IPS-15b (cell line): ENCODE measurements around the gene PCIF1.
"Not testable (repeated sequence)": the region's sequence is repeated elsewhere in the genome, so short reads cannot be mapped to it uniquely, and the experiment has no call there.

ENCODE experiments used
- H3K27me3 ChIP-seq: one replicate; pipeline ENCODE4 v1.6.1; 2013; ENCODE audit warnings: low read length; ENCODE audit not compliant: control insufficient read depth, insufficient read depth
- H3K36me3 ChIP-seq: one replicate; pipeline ENCODE4 v1.6.1; 2013; ENCODE audit warnings: low read length; ENCODE audit not compliant: control insufficient read depth, insufficient read depth
- H3K4me1 ChIP-seq: one replicate; pipeline ENCODE4 v1.6.1; 2013; ENCODE audit warnings: mild to moderate bottlenecking, low read length; ENCODE audit not compliant: control insufficient read depth, insufficient read depth
- H3K4me3 ChIP-seq: one replicate; pipeline ENCODE4 v1.5.1; 2013; ENCODE audit warnings: low read depth, low read length
- H3K9ac ChIP-seq: one replicate; pipeline ENCODE4 v1.6.1; 2013; ENCODE audit warnings: low read depth, mild to moderate bottlenecking, low read length
- H3K9me3 ChIP-seq: one replicate; pipeline ENCODE4 v1.6.1; 2013; ENCODE audit warnings: mild to moderate bottlenecking, low read length; ENCODE audit not compliant: control insufficient read depth, insufficient read depth

Gene PCIF1

DNA sequence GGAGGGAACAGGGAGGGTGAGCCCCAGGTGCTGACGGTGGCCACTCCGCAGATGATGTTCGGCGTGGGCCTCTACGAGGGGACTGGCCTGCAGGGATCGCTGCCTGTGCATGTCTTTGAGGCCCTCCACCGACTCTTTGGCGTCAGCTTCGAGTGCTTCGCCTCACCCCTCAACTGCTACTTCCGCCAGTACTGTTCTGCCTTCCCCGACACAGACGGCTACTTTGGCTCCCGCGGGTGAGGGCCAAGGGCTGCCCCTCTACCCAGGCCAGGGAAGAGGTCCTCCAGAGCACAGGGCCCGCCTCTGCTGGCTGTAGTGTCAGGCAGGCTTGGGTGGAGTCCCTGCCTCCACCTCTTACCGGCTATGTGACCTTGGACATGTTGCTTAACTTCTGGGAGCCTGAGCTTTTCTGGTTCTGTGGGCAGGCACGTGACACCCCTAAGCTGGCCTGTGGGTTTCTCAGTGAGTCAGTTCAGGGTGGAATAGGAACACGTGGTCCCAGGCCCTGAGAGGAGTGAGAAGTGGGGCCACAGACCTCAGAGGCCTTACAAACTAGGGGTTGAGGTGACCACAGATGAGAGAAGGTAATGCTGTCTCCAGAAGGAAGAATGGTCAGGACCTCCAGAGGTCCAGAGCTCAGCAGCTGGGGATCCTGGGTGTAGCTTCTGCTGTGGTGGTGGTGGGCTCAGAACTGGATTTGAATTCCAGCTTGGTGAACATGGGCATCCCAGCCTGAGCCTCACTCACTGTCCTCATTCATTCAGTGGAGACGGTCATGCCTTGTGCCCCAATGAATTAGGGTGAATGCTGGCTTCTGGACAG, 11.9 kb downstream of the PCIF1 start:
- Histone ChIP-seq H3K9me3 (no peaks in the 10 kb centered on the region), H3K9ac (no peak overlapping the region), H3K27me3 (no peaks in the 10 kb centered on the region), H3K36me3 (peaks cover 64% of the 10 kb centered on the region), H3K4me1 (no peaks in the 10 kb centered on the region), H3K4me3 (no peak overlapping the region)

- no peak overlapping the region for H3K4me3 ChIP-seq
- no peaks in the 10 kb centered on the region for H3K4me1 ChIP-seq
- peaks cover 72% of the 10 kb centered on the region for H3K36me3 ChIP-seq
- H3K9ac ChIP-seq = no peak overlapping the region
- no peaks in the 10 kb centered on the region for H3K27me3 ChIP-seq
- H3K9me3 ChIP-seq = no peaks in the 10 kb centered on the region
These were observed 12.8 kb downstream of the PCIF1 start for GRCh38 chr20:45947110-45947866.

DNA sequence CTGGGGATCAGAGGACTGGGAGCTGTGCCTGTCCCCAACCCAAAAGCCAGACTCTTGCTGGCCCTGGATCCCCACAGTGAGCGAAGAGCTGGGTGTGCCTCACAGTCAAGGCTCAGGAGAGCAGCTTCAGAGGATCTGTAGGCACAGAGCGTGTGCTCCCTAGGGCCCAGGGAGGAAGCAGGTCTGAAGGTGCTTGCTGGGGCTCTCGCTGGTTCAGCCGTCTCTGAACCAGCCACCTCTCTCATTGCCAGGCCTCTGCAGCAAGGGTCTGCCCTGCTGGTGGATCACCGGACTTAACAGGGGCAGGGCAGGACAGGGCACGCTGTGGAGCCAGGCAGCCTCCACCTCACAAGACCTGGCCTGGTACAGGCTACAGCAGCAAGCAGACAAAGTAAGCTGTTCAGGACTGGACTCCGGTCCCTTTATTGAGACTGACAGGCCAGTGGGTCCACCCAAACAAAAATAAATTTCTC, 13.8 kb downstream of the PCIF1 start:
- Histone ChIP-seq H3K4me3 (no peak overlapping the region), H3K9ac (no peak overlapping the region), H3K36me3 (peaks cover 73% of the 10 kb centered on the region)

GRCh38 chr20:45948742-45949541, 14.5 kb downstream of the PCIF1 start:
- Histone ChIP-seq H3K9me3 (no peaks in the 10 kb centered on the region), H3K27me3 (no peaks in the 10 kb centered on the region), H3K36me3 (peaks cover 75% of the 10 kb centered on the region), H3K9ac (no peak overlapping the region), H3K4me3 (no peak overlapping the region), H3K4me1 (no peaks in the 10 kb centered on the region)

More for the DNA sequence above, 13.8 kb downstream of the PCIF1 start:
- H3K9me3 ChIP-seq = no peaks in the 10 kb centered on the region
- no peaks in the 10 kb centered on the region for H3K27me3 ChIP-seq
- no peaks in the 10 kb centered on the region for H3K4me1 ChIP-seq

- H3K27me3 ChIP-seq = no peaks in the 10 kb centered on the region
- no peak overlapping the region for H3K9ac ChIP-seq
- peaks cover 68% of the 10 kb centered on the region for H3K36me3 ChIP-seq
- H3K4me3 ChIP-seq = no peak overlapping the region
- H3K4me1 ChIP-seq = no peaks in the 10 kb centered on the region
- H3K9me3 ChIP-seq = no peaks in the 10 kb centered on the region
These were observed 15.3 kb downstream of the PCIF1 start for GRCh38 chr20:45949542-45950329.

DNA sequence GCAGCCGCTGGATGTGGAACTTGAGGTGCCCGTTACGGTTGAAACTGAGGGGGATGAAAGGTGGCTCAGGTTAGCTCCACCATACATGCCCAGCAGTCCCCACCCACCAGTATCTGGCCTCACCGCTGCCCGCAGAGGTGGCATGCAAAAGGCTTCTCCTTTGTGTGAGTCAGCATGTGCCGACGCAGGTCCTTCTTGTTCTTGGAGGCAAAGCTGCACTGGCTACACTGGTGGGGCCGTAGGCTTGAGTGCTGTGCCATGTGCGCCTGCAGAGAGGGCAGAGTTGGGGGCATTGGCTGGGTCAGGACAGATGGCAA, 15.8 kb downstream of the PCIF1 start:
- Histone ChIP-seq H3K4me3 (no peak overlapping the region), H3K36me3 (peaks cover 63% of the 10 kb centered on the region), H3K9ac (no peak overlapping the region), H3K4me1 (no peaks in the 10 kb centered on the region), H3K27me3 (no peaks in the 10 kb centered on the region), H3K9me3 (no peaks in the 10 kb centered on the region)

- Histone ChIP-seq H3K27me3 (no peaks in the 10 kb centered on the region), H3K9me3 (no peaks in the 10 kb centered on the region), H3K9ac (no peak overlapping the region), H3K4me1 (no peaks in the 10 kb centered on the region), H3K36me3 (peaks cover 45% of the 10 kb centered on the region), H3K4me3 (no peak overlapping the region)
These were observed 17.7 kb downstream of the PCIF1 start for GRCh38 chr20:45951925-45952834.

GRCh38 chr20:45952861-45953260, 18.4 kb downstream of the PCIF1 start:
- H3K4me3 ChIP-seq = no peak overlapping the region
- peaks cover 44% of the 10 kb centered on the region for H3K36me3 ChIP-seq
- H3K4me1 ChIP-seq = no peaks in the 10 kb centered on the region
- H3K27me3 ChIP-seq = no peaks in the 10 kb centered on the region
- no peaks in the 10 kb centered on the region for H3K9me3 ChIP-seq
- no peak overlapping the region for H3K9ac ChIP-seq

DNA sequence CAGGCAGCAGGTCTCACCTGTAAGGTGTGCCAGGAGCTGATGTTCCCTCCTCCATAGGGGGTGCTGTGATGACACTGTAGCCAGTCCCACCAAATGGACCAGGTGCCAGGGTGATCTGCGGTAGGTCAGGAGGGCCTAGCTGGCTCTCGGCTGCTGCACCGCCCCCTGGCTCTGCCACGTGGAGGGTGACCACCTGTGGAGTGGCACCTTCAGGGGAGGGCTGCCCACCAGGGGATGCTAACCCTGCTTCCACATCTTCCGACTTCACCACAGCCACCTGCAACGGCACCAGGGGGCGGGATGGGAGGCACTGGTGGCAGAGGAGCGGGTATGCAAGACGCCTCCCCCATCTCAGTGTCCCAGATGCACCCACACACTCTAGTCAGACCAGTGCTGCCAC, 19.2 kb downstream of the PCIF1 start:
- Histone ChIP-seq H3K36me3 (peaks cover 42% of the 10 kb centered on the region), H3K27me3 (no peaks in the 10 kb centered on the region), H3K9me3 (no peaks in the 10 kb centered on the region), H3K9ac (no peak overlapping the region), H3K4me3 (no peak overlapping the region), H3K4me1 (no peaks in the 10 kb centered on the region)

GRCh38 chr20:45956326-45956725, 21.8 kb downstream of the PCIF1 start:
- H3K9ac ChIP-seq, H3K4me1 ChIP-seq, H3K27me3 ChIP-seq, H3K4me3 ChIP-seq, H3K9me3 ChIP-seq: not testable (repeated sequence)
- peaks cover 54% of the 10 kb centered on the region for H3K36me3 ChIP-seq
